HFF-Myc (cell line): ENCODE results near the gene UBTD1.

Source experiments
- DNase-seq: peaks from one replicate; pipeline ENCODE4 v3.0.0-alpha.2; 2011; ENCODE audit warnings: low read depth; ENCODE audit errors: extremely low read depth
- H3K4me3 ChIP-seq: replicated peaks from 2 replicates; pipeline ENCODE4 v1.5.1; 2011; ENCODE audit warnings: low read depth, mild to moderate bottlenecking, control low read depth, low read length
- TF ChIP-seq, protein P1 (sequence below): IDR thresholded peaks from 2 replicates; pipeline ENCODE4 v1.5.1; 2012; ENCODE audit warnings: mild to moderate bottlenecking, low read depth, low read length, control low read depth; ENCODE audit errors: missing control alignments

Gene UBTD1

DNA sequence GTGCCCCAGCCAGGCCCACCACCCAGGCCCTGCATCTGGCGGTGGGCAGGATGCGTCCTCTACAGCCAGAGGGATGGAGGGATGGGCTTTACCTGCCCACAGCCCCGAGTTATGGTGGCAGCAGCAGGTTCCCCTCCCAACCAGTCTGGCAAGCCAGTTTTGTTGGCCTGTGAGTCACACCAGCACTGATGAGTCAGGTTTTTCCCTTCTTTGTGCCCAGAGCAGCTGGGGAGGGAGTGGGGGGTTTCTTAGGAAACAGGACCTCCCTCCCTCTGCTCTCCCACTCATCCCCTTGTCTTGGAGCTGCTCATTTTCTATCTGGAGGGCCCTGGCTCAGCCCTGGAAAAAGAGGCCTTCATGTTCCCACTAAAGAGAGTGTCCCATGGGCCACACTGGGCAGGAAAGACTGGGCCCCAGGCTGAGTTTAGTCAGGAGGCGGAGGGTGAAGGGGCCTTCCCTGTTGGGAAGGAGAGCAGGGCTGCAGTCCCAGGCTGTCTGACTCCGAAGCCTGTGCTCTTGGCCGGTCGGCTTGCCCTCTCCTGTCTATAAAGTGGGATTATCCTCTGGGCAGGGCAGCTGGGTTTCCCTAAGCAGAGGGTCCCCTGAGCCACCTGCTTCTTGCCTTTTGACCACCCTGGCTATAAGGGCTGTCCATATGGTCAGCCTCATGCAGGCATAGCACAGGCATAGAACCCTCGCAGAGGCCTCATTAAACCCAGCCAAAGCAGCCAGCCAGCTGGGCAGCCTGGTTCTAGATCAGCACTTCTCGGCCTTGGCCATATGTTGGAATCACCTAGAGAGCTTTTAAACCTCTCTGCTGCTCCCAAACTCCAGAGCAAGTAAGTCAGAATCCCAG lies 43.7 kb downstream of the UBTD1 start:
- TF ChIP-seq, protein P1, sequence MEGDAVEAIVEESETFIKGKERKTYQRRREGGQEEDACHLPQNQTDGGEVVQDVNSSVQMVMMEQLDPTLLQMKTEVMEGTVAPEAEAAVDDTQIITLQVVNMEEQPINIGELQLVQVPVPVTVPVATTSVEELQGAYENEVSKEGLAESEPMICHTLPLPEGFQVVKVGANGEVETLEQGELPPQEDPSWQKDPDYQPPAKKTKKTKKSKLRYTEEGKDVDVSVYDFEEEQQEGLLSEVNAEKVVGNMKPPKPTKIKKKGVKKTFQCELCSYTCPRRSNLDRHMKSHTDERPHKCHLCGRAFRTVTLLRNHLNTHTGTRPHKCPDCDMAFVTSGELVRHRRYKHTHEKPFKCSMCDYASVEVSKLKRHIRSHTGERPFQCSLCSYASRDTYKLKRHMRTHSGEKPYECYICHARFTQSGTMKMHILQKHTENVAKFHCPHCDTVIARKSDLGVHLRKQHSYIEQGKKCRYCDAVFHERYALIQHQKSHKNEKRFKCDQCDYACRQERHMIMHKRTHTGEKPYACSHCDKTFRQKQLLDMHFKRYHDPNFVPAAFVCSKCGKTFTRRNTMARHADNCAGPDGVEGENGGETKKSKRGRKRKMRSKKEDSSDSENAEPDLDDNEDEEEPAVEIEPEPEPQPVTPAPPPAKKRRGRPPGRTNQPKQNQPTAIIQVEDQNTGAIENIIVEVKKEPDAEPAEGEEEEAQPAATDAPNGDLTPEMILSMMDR: no peak
- H3K4me3 ChIP-seq: peak overlapping the region; percentile 12; the same call in 1 of the 2 replicates
- DNase-seq: peak; percentile 93

DNA sequence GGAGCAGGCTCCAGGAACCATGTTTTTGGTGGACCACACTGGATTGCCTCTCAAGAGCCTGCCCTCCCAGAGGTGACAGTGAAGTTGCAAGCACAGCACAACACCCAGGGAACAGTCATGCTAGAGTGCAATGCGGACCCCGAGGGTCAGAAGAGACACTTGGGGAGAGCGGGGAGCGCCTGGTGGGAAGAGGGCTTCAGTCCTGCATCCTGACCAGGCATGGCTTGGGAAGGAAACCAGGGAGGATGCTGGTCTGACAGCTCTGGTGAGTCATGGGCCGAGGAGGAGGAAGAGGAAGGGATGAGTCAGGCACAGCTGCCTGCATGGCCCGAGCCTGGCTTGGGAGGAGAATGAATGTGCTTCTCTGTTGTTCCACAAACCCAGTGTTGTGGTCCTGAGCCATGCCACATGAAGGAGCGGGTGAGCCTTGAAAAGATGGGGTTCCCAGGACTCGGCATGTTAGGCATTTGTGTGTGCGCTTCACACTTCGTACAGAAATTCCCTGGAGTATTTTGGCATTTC lies 44.4 kb downstream of the UBTD1 start:
- no peak overlapping the region for H3K4me3 ChIP-seq
- peak; percentile 94 for DNase-seq
- TF ChIP-seq, protein P1: no peak

DNA sequence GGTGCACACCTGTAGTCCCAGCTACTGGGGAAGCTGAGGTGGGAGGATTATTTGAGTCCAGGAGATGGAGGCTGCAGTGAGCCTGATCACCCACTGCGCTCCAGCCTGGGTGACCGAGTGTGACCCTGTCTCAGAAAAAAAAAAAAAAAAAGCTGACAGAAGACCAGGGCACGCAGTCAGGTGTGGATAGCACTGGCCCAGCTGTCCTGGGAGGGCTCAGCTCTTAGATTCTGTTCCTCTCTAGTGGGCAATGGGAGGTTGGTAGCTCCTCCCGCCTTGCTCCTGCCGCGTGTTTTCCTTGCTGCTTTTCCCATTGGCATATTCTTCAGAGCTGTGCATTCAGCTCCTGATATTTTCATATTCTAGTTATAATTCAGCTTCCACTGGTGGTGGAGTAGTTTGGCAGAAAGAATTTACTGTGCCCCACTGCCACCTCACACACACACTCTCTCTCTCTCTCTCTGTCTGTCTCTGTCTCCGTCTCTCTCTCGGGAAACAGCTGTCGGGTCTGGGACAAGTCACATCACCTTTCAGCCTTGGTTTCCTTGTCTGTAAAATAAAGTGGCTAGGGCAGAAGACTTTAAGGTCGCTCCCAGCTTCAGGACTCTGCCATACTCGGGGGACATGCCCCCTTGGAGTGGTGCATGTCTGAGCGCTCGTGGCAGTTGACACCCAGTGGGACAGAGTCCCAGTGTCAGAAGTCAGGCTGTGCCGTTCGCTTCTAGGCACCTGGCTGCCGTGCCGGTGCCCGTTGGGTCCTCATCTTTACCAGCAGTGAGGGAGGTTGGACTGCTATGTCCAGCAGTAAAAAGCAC lies 47.9 kb downstream of the UBTD1 start:
- no peak overlapping the region for H3K4me3 ChIP-seq
- TF ChIP-seq, protein P1: no peak
- DNase-seq: no peak

DNA sequence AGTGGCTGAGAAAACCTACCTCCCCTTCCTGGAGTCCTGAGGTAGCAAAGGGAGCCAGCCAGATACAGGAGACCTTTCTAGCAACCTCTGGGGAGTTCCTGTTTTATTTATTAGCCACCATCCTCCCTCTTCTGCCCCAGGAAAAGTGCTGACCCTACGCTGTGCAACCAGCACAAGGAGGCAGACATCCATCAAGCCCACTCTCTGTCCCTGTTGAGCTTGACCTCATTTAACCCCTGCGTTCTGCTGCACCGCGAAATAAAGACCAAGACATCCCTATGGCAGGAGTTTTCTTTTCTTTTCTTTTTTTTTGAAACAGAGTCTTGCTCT lies 48.5 kb downstream of the UBTD1 start:
- H3K4me3 ChIP-seq: no peak overlapping the region
- TF ChIP-seq, protein P1: no peak

DNA sequence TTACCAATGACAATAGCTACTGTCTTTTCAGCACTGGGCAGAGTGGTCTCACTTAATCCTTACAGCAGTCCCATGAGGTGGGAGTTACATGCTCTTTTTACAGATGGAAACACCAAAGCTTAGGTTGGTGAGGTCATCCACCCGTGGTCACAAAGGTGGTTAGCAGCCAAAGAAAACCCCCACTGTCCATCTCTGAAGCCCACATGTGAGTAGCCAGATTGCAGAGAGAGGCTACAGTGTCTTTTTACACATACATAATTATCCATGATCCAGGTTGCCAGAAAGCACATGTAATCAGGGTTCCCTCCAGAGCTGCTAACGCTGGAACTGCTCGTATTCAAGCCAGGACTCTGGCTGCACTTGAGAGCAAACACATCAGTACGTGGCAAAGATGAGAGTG lies 49.2 kb downstream of the UBTD1 start:
- H3K4me3 ChIP-seq: no peak overlapping the region
- TF ChIP-seq, protein P1: no peak
- no peak for DNase-seq

More for the DNA sequence above, 48.5 kb downstream of the UBTD1 start:
- DNase-seq: no peak

DNA sequence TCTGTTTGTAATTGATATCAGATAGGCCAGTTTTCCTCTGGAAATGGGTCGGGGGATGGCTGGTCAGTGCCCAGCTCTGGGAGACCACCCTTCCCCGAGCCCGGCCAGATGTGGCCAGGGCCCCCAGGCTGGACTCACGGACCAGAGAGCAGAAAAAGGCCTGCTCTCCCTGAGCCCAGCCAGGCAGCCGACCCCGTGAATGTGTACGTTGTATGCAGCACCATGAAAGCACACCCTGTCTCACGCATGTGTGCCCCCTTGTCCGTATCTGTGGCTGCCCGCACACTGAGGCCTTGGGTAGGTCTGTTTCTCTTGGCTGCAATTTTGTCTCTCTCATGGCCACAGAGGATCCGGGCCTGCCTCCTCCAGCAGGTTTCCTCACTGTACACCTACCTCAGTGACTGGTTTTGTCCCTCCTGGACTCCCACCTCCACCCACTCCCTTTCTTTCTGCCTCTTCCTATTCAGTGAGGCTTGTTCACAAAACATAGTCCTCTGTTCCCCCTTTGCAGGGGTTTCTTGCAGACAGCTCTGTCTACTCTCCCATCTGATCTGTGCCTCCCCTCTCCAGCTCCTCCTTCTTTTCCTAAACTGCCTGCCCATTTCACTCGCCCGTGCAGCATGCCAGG lies 50.2 kb downstream of the UBTD1 start:
- TF ChIP-seq, protein P1: no peak
- H3K4me3 ChIP-seq: no peak overlapping the region
- DNase-seq: no peak
